ENCODE data around the gene NELFB.

NELFB gene

DNA sequence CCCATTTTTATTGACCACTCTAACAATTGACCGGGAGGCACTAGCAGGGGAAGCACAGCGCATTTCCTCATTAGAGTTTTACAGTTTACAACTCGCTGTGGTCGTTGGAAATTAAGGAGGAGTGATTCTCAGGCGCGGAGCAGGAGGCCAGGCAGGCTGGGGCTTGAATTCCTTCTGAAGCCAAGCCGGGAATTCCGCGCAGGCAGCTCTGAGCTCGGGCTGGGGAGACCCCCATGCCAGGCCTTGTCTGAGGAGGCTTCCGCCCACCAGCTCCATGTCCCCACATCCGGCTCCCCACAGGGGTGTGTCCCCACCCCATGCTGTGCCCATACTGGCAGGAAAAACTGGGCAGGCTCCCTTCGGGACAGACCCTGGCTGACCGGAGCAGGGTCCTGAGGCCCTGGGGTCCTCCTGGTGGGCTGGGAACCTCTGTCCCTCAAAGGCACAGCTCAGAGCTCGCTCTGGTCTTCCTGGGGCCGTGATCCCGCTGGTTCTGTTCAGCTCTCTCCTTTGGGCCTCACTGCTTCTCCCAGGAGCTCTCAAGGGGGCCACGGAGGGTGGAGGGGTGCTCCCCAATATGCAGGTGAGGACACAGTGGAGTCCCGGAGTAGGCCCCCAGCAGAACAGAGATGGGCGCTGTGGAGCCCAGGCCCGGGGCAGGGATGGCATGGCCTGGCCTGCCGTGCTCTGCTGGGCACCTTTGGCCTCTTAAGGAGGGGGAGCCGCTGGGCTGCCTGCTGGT is 48.2 kb downstream of the NELFB start:
- no peak for DNase-seq (ENCODE audit: low read depth)

GRCh38 chr9:137303893-137304382 is 48.8 kb downstream of the NELFB start:
- DNase-seq (ENCODE audit: low read depth), result no peak

DNA sequence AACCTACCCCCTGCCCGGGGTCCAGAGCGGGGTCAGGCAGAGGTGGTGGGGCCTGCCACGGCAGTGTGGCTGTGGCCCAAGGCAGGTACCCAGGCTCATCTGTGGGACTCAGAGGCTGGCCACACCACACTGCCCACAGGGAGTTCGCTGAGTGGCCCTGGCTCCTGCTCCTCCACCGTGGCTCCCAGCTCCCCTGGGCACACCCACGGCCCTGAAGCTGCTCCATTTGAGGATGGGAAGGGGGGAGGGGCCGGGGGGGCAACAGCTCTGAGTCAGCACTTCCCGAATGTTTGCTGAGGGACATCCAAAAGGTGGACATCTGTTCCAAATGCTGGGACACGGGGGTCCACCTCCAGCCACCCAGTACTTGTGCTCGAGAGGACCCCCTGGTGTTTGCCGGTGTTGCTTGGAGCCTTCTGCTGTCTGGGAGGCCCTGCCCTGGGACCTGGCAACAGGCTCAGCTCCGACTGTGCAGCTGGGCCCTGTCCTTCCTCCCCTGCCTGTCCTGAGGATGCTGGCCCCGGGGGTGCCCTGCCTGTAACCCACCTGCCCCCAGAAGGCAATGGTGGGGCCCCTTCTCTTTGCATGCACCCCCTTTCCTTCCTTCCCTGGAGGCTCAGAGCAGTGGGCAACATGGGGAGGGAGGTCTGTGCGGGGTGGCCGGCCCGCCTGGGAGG is 49.4 kb downstream of the NELFB start:
- no peak for DNase-seq (ENCODE audit: low read depth)

DNA sequence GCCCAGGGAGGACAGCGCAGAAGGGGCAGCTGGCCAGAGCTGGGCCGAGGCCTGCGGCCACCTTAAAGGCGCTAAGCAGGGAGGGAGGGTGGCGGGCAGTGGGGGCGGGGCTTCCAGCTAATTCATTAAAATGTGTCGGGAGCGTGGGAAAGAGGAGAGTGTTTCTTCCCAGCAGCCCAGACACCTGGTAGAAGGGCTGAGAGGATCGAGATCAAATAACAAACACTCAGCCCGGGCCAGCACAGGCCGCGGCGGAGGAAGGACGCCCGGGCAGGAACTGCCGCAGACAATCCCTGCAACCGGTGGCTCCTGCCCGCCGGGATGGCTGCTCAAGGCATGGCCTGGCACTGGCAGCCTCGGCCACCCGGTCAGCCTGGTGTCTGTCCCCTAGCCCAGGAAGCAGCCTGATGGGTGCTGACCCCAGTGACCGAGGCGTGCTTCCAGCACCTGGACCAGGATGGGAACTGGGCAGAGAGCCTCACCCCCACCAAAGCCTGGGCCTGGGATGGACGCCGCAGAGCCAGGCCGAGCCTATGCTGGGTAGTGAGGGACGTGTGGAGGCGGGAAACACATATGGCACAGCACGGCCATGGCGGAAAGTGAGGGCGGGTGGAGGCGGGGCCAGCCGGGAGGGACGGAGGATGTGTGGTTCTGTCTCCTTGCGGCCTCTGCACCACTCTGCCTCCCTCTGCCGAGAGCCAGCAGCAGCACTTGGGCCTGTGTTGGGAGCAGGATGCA is 50.1 kb downstream of the NELFB start:
- no peak for DNase-seq (ENCODE audit: low read depth)

GRCh38 chr9:137305798-137306065 is 50.6 kb downstream of the NELFB start:
- DNase-seq (ENCODE audit: low read depth), result no peak

DNA sequence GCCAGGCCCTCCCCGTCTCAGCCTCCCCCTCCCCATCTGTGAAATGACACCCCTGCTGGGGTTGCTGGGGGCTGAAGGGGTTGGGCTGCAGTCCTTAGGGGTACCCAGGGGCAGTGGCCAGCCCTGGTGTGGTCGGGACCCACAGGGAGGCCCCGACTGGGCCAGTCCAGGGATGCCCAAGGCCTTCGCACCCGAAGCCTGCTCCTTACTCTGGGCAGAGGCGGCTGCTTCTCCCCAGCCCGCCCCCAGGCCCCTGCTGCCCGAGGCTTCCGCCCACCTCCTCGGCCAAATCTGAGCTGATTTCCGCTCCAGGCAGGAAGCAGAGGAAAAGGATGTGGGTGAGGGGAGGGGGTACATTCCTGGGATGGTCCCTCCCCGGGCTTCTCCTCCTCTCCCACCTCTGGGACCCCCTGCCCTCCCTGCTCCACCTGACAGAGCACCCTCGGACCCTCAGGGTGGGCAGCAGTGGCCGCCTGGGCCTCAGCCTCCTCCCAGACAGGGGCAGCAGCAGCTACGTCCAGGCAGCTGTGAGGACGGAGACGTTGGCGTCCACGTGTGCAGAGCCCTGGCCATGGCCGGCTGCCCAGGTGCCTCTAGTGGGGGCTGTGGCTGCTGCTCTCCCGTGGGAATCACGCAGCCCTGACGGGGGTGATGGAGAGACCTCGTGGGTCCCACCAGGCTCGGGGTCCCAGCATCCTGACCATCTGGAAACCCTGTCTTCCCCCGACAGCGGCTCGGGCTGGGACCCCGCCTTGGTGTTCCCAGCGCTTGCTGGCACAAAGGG is 51.1 kb downstream of the NELFB start:
- DNase-seq (ENCODE audit: low read depth), result no peak

DNA sequence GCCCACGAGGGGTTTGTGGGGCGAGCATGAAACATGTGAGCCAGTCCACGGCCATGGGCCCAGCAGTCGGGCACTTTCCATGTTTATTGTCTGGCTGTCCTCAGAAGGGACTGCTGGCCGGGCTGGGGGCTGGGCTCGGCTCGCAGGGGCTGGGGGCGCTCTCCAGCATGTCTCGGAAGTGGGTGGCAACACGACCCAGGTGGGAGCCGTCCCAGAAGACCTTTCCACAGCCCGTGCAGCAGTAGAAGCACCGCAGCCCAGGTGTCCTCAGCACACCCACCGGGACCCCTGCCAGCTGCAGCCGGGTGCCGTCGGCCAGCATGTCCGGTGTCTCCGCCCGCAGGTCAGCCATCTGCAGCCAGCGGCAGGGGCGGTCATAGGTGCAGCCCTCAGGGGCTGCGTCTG is 51.7 kb downstream of the NELFB start:
- DNase-seq (ENCODE audit: low read depth), result no peak

GRCh38 chr9:137307255-137308056 is 52.3 kb downstream of the NELFB start:
- no peak for DNase-seq (ENCODE audit: low read depth)

GRCh38 chr9:137308057-137308619 is 53.0 kb downstream of the NELFB start:
- DNase-seq (ENCODE audit: low read depth), result no peak

DNA sequence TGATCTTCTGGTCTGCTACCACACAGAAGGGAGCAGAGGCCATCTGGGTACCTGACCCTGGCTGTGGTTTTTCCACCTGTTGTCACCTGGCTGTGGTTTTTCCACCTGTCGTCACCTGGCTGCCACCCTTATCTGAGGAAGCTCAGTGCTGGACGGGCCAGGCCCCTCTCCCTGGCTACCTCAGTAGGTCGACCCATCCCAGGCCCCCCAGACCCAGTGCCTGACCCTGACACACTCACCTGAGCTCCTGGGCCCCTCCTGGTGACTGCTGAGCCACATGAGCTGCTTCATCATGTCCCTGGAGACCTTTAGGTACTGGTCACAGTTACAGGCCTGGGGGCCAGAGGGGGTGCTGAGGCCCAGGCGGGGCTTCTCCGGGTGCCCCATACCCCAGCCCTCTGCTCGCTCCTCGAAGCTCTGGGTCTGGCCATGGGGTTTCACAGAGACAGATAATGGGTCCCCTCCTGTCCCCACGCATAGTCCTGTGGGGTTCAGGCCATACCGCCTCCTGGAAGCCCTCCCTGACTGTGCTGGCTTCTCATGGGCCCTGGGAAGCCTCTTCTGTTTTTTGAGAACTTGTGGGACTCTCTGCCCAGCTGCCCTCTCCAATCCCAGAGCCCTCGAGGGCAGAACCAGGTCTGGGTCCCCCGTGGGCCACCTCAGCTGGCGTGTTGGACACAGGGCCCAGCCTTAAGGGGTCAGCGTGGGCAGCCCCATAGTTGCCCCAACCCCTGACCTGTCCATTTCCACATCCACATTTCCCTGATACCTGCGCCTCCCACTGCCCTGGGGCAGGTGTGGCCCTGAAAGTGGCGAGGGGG is 54.5 kb downstream of the NELFB start:
- DNase-seq (ENCODE audit: low read depth), result no peak

GRCh38 chr9:137310189-137311052 is 55.3 kb downstream of the NELFB start:
- DNase-seq (ENCODE audit: low read depth), result no peak

DNA sequence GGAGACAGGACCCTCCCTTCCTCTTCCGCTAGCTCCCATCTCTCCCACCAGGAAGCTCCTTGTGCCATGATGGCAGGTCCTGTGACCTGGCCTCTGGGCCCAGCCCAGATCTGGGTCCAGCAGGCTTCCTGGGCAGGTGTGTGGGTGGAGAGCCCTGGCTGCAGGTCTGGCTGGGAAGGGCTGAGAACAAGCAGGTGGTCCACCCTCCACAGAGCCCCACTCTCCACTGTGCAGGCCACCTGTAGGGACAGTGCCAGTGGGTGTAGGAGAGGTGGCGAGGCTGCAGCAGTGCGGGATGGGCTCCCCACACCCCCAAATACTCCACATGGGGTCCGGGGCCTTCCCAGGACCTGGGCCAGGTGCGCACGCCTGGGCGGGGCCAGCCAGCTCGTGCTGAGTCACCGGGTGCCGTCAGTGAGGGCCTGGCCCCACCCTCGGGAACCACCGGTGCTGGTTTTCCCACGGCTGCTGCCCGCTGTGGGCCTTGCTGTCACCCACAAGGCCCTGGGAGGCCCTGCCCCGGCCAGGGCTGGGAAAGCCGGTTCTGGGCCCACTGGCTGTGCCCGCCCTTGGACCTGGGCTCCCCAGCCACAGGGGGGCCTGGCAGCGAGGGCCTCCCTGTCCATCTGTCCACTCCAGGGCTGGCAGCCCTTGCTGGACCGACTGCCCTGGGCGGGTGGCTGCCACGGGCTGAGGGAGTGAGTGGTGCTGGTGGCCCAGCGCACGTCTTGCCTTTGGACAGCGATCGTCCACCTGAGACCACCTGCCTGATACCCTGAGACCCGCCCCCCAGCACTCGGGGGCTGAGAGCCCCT is 56.3 kb downstream of the NELFB start:
- DNase-seq (ENCODE audit: low read depth), result no peak

DNA sequence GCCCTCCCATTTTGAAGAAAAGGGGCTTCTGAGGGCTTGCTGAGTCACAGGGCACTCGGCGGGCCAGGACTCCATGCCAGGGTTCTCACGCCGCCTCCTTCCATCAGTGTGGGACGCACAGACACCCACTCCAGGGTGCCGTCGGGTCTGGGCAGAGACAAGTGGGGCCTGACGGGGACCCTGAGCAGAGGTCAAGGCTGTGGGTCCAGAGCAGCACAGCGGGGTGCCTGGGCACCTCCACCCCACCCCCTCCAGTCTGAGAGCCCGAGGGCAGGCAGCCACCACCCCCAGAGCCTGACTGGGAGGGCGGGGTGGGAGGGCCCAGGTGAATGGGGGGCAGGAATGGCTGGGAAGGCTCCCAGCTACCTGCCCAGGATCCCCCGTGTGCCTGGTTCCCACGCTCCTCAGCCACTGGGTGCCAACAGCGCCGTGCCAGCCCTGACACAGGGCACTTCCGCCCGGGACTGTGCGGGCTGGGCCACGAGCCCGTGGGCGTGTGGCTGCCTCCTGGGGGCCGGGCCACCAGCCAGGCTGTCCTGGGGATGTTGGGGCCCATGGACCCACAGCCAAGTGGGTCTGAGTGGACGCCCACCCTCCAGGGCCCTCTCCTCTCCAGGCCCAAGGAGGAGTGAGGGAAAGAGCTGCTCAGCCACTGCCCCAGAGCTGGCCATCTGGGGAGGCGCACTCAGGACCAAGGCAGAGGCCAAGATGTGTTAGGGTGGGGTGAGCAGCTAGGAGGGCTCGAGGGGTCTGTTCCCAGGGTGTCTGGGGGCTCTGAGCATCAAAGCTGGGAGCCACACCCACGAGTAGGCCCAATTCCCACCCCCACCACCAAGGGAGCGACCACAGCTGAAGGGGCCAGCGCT is 57.1 kb downstream of the NELFB start:
- DNase-seq (ENCODE audit: low read depth), result no peak

DNA sequence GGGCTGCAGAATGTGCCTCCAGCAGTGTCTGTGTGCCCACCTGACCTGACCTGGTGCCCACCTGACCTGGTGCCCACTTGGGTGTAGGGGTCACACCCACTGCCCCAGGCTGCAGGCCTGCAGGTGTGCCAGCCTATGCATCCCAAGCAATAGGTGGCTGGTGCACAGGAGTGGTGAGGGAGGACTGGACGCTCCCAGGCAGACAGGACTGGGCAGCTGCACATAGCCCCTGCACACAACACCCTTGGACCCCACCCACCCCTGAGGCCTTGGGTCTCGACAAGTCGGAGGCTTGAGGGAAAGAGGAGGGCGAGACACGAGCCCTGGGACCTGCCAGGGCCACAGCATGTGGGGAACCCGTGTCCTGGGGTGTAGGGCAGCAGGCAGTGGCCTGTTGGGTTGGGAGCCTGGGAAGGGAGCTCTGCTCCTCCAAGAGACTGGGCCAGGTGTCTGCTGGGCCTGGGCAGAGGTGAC is 57.8 kb downstream of the NELFB start:
- DNase-seq (ENCODE audit: low read depth), result no peak

- no peak for DNase-seq (ENCODE audit: low read depth)
Observed at GRCh38 chr9:137313326-137313936, 58.3 kb downstream of the NELFB start.

- DNase-seq (ENCODE audit: low read depth), result no peak
Observed at GRCh38 chr9:137313956-137314560, 58.9 kb downstream of the NELFB start.
